HFFc6 (cell line): ENCODE data around the gene FBLIM1. TPM values are rescaled to one million over a fixed set of nuclear protein-coding genes. Genes with fewer than 3 reads are reported as not detected.
A peak's percentile ranks its signal among the peaks of the same experiment; 100 is the strongest.
"Not testable (repeated sequence)": the region's sequence is repeated elsewhere in the genome, so short reads cannot be mapped to it uniquely, and the experiment has no call there.

Source experiments
- DNase-seq: peaks from one replicate; pipeline ENCODE4 v3.0.0-alpha.2; 2018
- H3K27ac Mint-ChIP-seq: 2 replicates; pipeline ENCODE4 v1.8.0; 2020; ENCODE audit warnings: mild to moderate bottlenecking, mixed read lengths
- H3K27me3 Mint-ChIP-seq: 2 replicates; pipeline ENCODE4 v1.8.0; 2021; ENCODE audit warnings: mild to moderate bottlenecking, moderate library complexity, mixed read lengths; ENCODE audit not compliant: insufficient read depth
- H3K36me3 Mint-ChIP-seq: 2 replicates; pipeline ENCODE4 v1.8.0; 2021; ENCODE audit warnings: low read depth, mixed read lengths
- H3K4me1 Mint-ChIP-seq: 2 replicates; pipeline ENCODE4 v1.8.0; 2020; ENCODE audit warnings: low read depth, mixed read lengths
- H3K4me3 Mint-ChIP-seq: 2 replicates; pipeline ENCODE4 v1.8.0; 2020; ENCODE audit warnings: mild to moderate bottlenecking, moderate library complexity, mixed read lengths
- H3K9me3 Mint-ChIP-seq: 2 replicates; pipeline ENCODE4 v1.8.0; 2020; ENCODE audit warnings: mild to moderate bottlenecking, mixed read lengths
- CTCF ChIP-seq: fragments of 200-600 bp; sonication (generic); IDR thresholded peaks from 2 replicates; pipeline ENCODE4 v1.5.0; 2021; ENCODE audit warnings: antibody characterized with exemption, mild to moderate bottlenecking
- total RNA-seq, 6 experiments: library from RNA; stranded (reverse); fragmentation: NEBNext Ultra II Directional; extraction: Animal tissue kit (Norgen Biotek cat#: 25700); gene quantifications; 2 replicates in 1 of 6; 3 replicates in 5 of 6; pipeline ENCODE4 v1.2.3, GENCODE V29; 2021

FBLIM1 gene
- total RNA-seq, 6 experiments from 2014 or later = 98.4 to 127 (median 110) TPM

DNA sequence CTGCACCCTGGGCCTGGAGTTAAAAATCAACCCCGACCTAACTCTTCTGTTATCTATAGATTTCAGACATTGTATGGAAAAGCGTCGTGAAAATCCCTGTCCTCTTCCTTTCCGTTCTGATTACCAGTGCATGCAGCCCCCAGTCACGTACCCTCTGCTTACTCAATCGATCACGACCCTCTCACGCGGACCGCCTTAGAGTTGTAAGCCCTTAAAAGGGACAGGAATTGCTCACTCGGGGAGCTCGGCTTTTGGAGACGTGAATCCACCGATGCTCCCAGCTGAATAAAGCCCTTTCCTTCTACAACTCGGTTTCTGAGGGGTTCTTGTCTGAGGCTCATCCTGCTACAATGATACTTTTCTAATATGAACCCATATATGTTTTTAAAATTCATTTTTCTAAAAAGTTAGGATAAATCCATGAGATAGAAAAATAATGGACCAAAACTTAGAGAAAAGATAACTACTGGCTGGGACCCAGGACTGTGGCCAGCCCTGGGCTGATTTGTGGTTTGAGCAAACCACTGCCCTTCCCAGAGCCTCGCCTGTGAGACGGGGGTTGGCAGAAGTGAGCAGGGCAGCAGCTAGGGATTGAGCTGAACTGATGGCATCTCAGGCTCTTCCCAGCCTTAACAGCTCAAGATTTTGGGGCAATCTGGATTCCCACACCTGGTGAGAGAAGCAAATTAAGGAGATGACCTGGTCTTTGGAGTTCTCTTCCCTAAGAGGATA is 43.8 kb downstream of the FBLIM1 start:
- no peaks in the 10 kb centered on the region for H3K9me3 Mint-ChIP-seq
- peak overlapping the region; percentile 39 for H3K4me3 Mint-ChIP-seq
- H3K27ac Mint-ChIP-seq = peak overlapping the region; percentile 53
- no peak for TF ChIP-seq CTCF
- peaks cover 63% of the 10 kb centered on the region for H3K4me1 Mint-ChIP-seq
- no peaks in the 10 kb centered on the region for H3K36me3 Mint-ChIP-seq
- DNase-seq = peak; percentile 34
- H3K27me3 Mint-ChIP-seq = peaks cover 3% of the 10 kb centered on the region

- DNase-seq = peak; percentile 22
Observed at GRCh38 chr1:15803380-15803779, 44.8 kb downstream of the FBLIM1 start.

GRCh38 chr1:15804060-15804459 is 45.5 kb downstream of the FBLIM1 start:
- no peak overlapping the region for H3K27ac Mint-ChIP-seq
- no peak overlapping the region for H3K4me3 Mint-ChIP-seq
- H3K9me3 Mint-ChIP-seq = no peaks in the 10 kb centered on the region
- peaks cover 51% of the 10 kb centered on the region for H3K4me1 Mint-ChIP-seq
- DNase-seq = no peak
- H3K27me3 Mint-ChIP-seq = no peaks in the 10 kb centered on the region; the same call in none of the 2 replicates
- H3K36me3 Mint-ChIP-seq = no peaks in the 10 kb centered on the region
- TF ChIP-seq CTCF = no peak

More at GRCh38 chr1:15803380-15803779, 44.8 kb downstream of the FBLIM1 start:
- no peak overlapping the region for H3K27ac Mint-ChIP-seq
- no peaks in the 10 kb centered on the region for H3K9me3 Mint-ChIP-seq
- no peaks in the 10 kb centered on the region for H3K36me3 Mint-ChIP-seq
- H3K4me1 Mint-ChIP-seq = peaks cover 56% of the 10 kb centered on the region
- TF ChIP-seq CTCF = peak; percentile 71
- H3K27me3 Mint-ChIP-seq = no peaks in the 10 kb centered on the region; the same call in none of the 2 replicates
- no peak overlapping the region for H3K4me3 Mint-ChIP-seq

DNA sequence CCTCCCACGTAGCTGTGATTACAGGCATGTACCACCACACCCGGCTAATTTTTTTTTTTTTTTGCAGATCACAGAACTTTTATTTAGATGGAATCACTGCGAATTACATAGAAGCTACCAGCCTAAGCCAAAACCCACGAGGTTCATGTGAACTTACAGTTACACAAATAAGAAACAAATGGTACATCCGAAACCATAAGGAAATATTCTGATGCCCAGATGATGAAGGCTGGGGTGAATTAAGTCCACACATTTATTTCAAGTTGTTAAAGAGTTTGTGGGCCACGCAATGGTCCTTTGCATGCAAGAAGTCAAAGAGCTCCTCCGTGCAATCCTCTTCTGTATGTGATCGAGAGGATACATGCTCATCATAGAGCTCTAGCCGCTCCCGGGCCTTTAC is 48.5 kb downstream of the FBLIM1 start:
- TF ChIP-seq CTCF = no peak
- Mint-ChIP-seq H3K4me3 (no peak overlapping the region), H3K27me3 (no peaks in the 10 kb centered on the region; the same call in 1 of the 2 replicates), H3K36me3 (no peaks in the 10 kb centered on the region), H3K4me1 (peaks cover 27% of the 10 kb centered on the region), H3K9me3 (no peaks in the 10 kb centered on the region), H3K27ac (no peak overlapping the region)
- DNase-seq = no peak

GRCh38 chr1:15807549-15807948 is 49.0 kb downstream of the FBLIM1 start, which contains the start of gene UQCRHL:
Gene UQCRHL, minus strand, starts transcription at chr1:15807649. Its CDS starts 0 bp downstream, at chr1:15807649.
- H3K4me3 Mint-ChIP-seq, H3K9me3 Mint-ChIP-seq, DNase-seq, H3K27ac Mint-ChIP-seq, H3K36me3 Mint-ChIP-seq, H3K27me3 Mint-ChIP-seq: not testable (repeated sequence)
- peaks cover 23% of the 10 kb centered on the region for H3K4me1 Mint-ChIP-seq

DNA sequence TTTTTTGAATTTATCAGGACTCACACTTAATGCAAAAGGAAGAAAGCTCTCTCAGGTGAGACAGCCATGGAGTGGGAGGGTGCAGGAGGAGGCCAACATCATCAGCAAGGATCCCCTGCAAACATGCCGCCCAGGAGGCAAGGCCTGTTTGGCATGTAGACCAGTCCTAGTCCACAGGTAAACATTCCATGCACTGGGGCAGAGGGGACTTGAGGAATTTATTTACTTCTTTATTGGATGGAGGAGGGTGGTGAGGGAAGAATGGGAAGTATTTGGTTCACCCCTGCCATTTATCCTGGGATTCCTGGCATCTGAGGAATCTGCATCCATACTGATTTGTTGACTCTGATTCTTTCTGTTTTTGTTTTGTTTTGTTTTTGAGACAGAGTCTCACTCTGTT is 50.4 kb downstream of the FBLIM1 start:
- no peak for TF ChIP-seq CTCF
- H3K9me3 Mint-ChIP-seq = no peaks in the 10 kb centered on the region
- H3K4me1 Mint-ChIP-seq = peaks cover 11% of the 10 kb centered on the region
- no peak overlapping the region for H3K4me3 Mint-ChIP-seq
- no peak for DNase-seq
- H3K36me3 Mint-ChIP-seq = no peaks in the 10 kb centered on the region
- no peak overlapping the region for H3K27ac Mint-ChIP-seq
- peaks cover 2% of the 10 kb centered on the region for H3K27me3 Mint-ChIP-seq
